ENCODE measurements around the gene OR8D2. TPM values are rescaled to one million over a fixed set of nuclear protein-coding genes. Genes with fewer than 3 reads are reported as not detected.

Gene OR8D2
- total RNA-seq (not detected), polyA plus RNA-seq (ENCODE audit: insufficient read length in 2 of 2) (not detected)
- long read RNA-seq, donor 1: 0 reads
- long read RNA-seq, donor 2: 0 reads
- long read RNA-seq, donor 3: 0 reads
- long read RNA-seq, donor 4: 0 reads

- no peak within 1 kb of the TSS for H3K4me3 ChIP-seq (ENCODE audit: low read depth, low read length)
- H3K27me3 ChIP-seq (ENCODE audit: control insufficient read depth, insufficient read depth, low read length): no peaks in the 10 kb centered on the region
- no peaks in the 10 kb centered on the region for H3K36me3 ChIP-seq (ENCODE audit: control insufficient read depth, insufficient read depth, low read length)
- H3K27ac ChIP-seq (ENCODE audit: low read depth, low read length): no peak within 1 kb of the TSS
- no peak for DNase-seq (ENCODE audit: low read depth in 4 of 6, low spot score in 6 of 6)
- H3K4me1 ChIP-seq (ENCODE audit: control insufficient read depth, insufficient read depth, low read length): no peaks in the 10 kb centered on the region
- H3K9me3 ChIP-seq (ENCODE audit: control insufficient read depth, insufficient read depth, low read length): no peaks in the 10 kb centered on the region
- WGBS (ENCODE audit: insufficient coverage): 80% methylated on average over 1 of the region's 1 CpG
These were observed at the start of gene OR8D2 for GRCh38 chr11:124320097-124320496. TSS of gene OR8D2 (minus strand) at chr11:124320197. CDS start at chr11:124320197, 0 bp downstream.

GRCh38 chr11:124359566-124359965 lies 39.6 kb upstream of the OR8D2 start:
- Histone ChIP-seq H3K4me1 (ENCODE audit: control insufficient read depth, insufficient read depth, low read length) (no peaks in the 10 kb centered on the region), H3K27ac (ENCODE audit: low read depth, low read length) (no peak overlapping the region), H3K27me3 (ENCODE audit: control insufficient read depth, insufficient read depth, low read length) (no peaks in the 10 kb centered on the region), H3K4me3 (ENCODE audit: low read depth, low read length) (no peak overlapping the region), H3K36me3 (ENCODE audit: control insufficient read depth, insufficient read depth, low read length) (no peaks in the 10 kb centered on the region), H3K9me3 (ENCODE audit: control insufficient read depth, insufficient read depth, low read length) (no peaks in the 10 kb centered on the region)
- no CpG with 5 or more reads among the region's 2 CpGs for whole genome bisulfite sequencing (ENCODE audit: insufficient coverage)
- DNase-seq (ENCODE audit: low read depth in 4 of 6, low spot score in 6 of 6): no peak

GRCh38 chr11:124346311-124346955 lies 26.4 kb upstream of the OR8D2 start:
- 83% methylated on average over 1 of the region's 3 CpGs for WGBS (ENCODE audit: insufficient coverage)
- Histone ChIP-seq H3K27me3 (ENCODE audit: control insufficient read depth, insufficient read depth, low read length) (no peaks in the 10 kb centered on the region), H3K4me1 (ENCODE audit: control insufficient read depth, insufficient read depth, low read length) (no peaks in the 10 kb centered on the region), H3K27ac (ENCODE audit: low read depth, low read length) (no peak overlapping the region), H3K36me3 (ENCODE audit: control insufficient read depth, insufficient read depth, low read length) (no peaks in the 10 kb centered on the region), H3K9me3 (ENCODE audit: control insufficient read depth, insufficient read depth, low read length) (no peaks in the 10 kb centered on the region), H3K4me3 (ENCODE audit: low read depth, low read length) (no peak overlapping the region)
- no peak for DNase-seq (ENCODE audit: low read depth in 4 of 6, low spot score in 6 of 6)

GRCh38 chr11:124344346-124344745 lies 24.3 kb upstream of the OR8D2 start:
- DNase-seq (ENCODE audit: low read depth in 4 of 6, low spot score in 6 of 6): no peak
- no peaks in the 10 kb centered on the region for H3K27me3 ChIP-seq (ENCODE audit: control insufficient read depth, insufficient read depth, low read length)
- no peak overlapping the region for H3K4me3 ChIP-seq (ENCODE audit: low read depth, low read length)
- H3K27ac ChIP-seq (ENCODE audit: low read depth, low read length): no peak overlapping the region
- WGBS (ENCODE audit: insufficient coverage): no CpG with 5 or more reads among the region's 5 CpGs
- no peaks in the 10 kb centered on the region for H3K4me1 ChIP-seq (ENCODE audit: control insufficient read depth, insufficient read depth, low read length)
- H3K9me3 ChIP-seq (ENCODE audit: control insufficient read depth, insufficient read depth, low read length): no peaks in the 10 kb centered on the region
- H3K36me3 ChIP-seq (ENCODE audit: control insufficient read depth, insufficient read depth, low read length): no peaks in the 10 kb centered on the region

- WGBS (ENCODE audit: insufficient coverage): 92% methylated on average over 2 of the region's 2 CpGs
- H3K4me3 ChIP-seq (ENCODE audit: low read depth, low read length): no peak overlapping the region
- H3K36me3 ChIP-seq (ENCODE audit: control insufficient read depth, insufficient read depth, low read length): no peaks in the 10 kb centered on the region
- no peak for DNase-seq (ENCODE audit: low read depth in 4 of 6, low spot score in 6 of 6)
- H3K27me3 ChIP-seq (ENCODE audit: control insufficient read depth, insufficient read depth, low read length): no peaks in the 10 kb centered on the region
- no peaks in the 10 kb centered on the region for H3K9me3 ChIP-seq (ENCODE audit: control insufficient read depth, insufficient read depth, low read length)
- no peaks in the 10 kb centered on the region for H3K4me1 ChIP-seq (ENCODE audit: control insufficient read depth, insufficient read depth, low read length)
- H3K27ac ChIP-seq (ENCODE audit: low read depth, low read length): no peak overlapping the region
These were observed 20.1 kb upstream of the OR8D2 start for GRCh38 chr11:124340142-124340447.

- Histone ChIP-seq H3K36me3 (ENCODE audit: control insufficient read depth, insufficient read depth, low read length) (no peaks in the 10 kb centered on the region), H3K27ac (ENCODE audit: low read depth, low read length) (no peak overlapping the region), H3K4me3 (ENCODE audit: low read depth, low read length) (no peak overlapping the region), H3K9me3 (ENCODE audit: control insufficient read depth, insufficient read depth, low read length) (no peaks in the 10 kb centered on the region), H3K4me1 (ENCODE audit: control insufficient read depth, insufficient read depth, low read length) (no peaks in the 10 kb centered on the region), H3K27me3 (ENCODE audit: control insufficient read depth, insufficient read depth, low read length) (no peaks in the 10 kb centered on the region)
- 63% methylated on average over 3 of the region's 6 CpGs for WGBS (ENCODE audit: insufficient coverage)
- DNase-seq (ENCODE audit: low read depth in 4 of 6, low spot score in 6 of 6): no peak
These were observed 19.6 kb upstream of the OR8D2 start for GRCh38 chr11:124339396-124340141.

GRCh38 chr11:124331873-124332272 lies 11.9 kb upstream of the OR8D2 start:
- no peaks in the 10 kb centered on the region for H3K27me3 ChIP-seq (ENCODE audit: control insufficient read depth, insufficient read depth, low read length)

GRCh38 chr11:124329787-124330478 lies 9.9 kb upstream of the OR8D2 start:
- Histone ChIP-seq H3K36me3 (ENCODE audit: control insufficient read depth, insufficient read depth, low read length) (no peaks in the 10 kb centered on the region), H3K4me1 (ENCODE audit: control insufficient read depth, insufficient read depth, low read length) (no peaks in the 10 kb centered on the region), H3K27me3 (ENCODE audit: control insufficient read depth, insufficient read depth, low read length) (no peaks in the 10 kb centered on the region), H3K4me3 (ENCODE audit: low read depth, low read length) (no peak overlapping the region), H3K27ac (ENCODE audit: low read depth, low read length) (no peak overlapping the region), H3K9me3 (ENCODE audit: control insufficient read depth, insufficient read depth, low read length) (peaks cover 1% of the 10 kb centered on the region)
- DNase-seq (ENCODE audit: low read depth in 4 of 6, low spot score in 6 of 6): peak in 3 of 6 donors; percentile 7 to 61 (median 18)
- WGBS (ENCODE audit: insufficient coverage): 83% methylated on average over 1 of the region's 2 CpGs

More at GRCh38 chr11:124331873-124332272, 11.9 kb upstream of the OR8D2 start:
- no peak overlapping the region for H3K27ac ChIP-seq (ENCODE audit: low read depth, low read length)
- no peak for DNase-seq (ENCODE audit: low read depth in 4 of 6, low spot score in 6 of 6)
- no CpG with 5 or more reads among the region's 3 CpGs for WGBS (ENCODE audit: insufficient coverage)
- no peak overlapping the region for H3K4me3 ChIP-seq (ENCODE audit: low read depth, low read length)
- no peaks in the 10 kb centered on the region for H3K36me3 ChIP-seq (ENCODE audit: control insufficient read depth, insufficient read depth, low read length)
- no peaks in the 10 kb centered on the region for H3K9me3 ChIP-seq (ENCODE audit: control insufficient read depth, insufficient read depth, low read length)
- H3K4me1 ChIP-seq (ENCODE audit: control insufficient read depth, insufficient read depth, low read length): no peaks in the 10 kb centered on the region

- Histone ChIP-seq H3K27me3 (ENCODE audit: control insufficient read depth, insufficient read depth, low read length) (no peaks in the 10 kb centered on the region), H3K9me3 (ENCODE audit: control insufficient read depth, insufficient read depth, low read length) (peaks cover 1% of the 10 kb centered on the region)
These were observed 7.8 kb upstream of the OR8D2 start for GRCh38 chr11:124327775-124328174.

More at GRCh38 chr11:124327775-124328174, 7.8 kb upstream of the OR8D2 start:
- WGBS (ENCODE audit: insufficient coverage): 100% methylated on average over 1 of the region's 1 CpG
- no peaks in the 10 kb centered on the region for H3K36me3 ChIP-seq (ENCODE audit: control insufficient read depth, insufficient read depth, low read length)
- no peak overlapping the region for H3K4me3 ChIP-seq (ENCODE audit: low read depth, low read length)
- H3K4me1 ChIP-seq (ENCODE audit: control insufficient read depth, insufficient read depth, low read length): no peaks in the 10 kb centered on the region
- H3K27ac ChIP-seq (ENCODE audit: low read depth, low read length): no peak overlapping the region
- no peak for DNase-seq (ENCODE audit: low read depth in 4 of 6, low spot score in 6 of 6)
